GOT3 (cell line): ENCODE data around the gene TSPYL1.
A peak's percentile ranks its signal among the peaks of the same experiment; 100 is the strongest.
"Not testable (repeated sequence)": the region's sequence is repeated elsewhere in the genome, so short reads cannot be mapped to it uniquely, and the experiment has no call there.

ENCODE experiments used
- DNase-seq: peaks from one replicate; lab custom pipeline; 2025; ENCODE audit warnings: mixed read lengths; lab: John Stamatoyannopoulos, UW

Gene TSPYL1

DNA sequence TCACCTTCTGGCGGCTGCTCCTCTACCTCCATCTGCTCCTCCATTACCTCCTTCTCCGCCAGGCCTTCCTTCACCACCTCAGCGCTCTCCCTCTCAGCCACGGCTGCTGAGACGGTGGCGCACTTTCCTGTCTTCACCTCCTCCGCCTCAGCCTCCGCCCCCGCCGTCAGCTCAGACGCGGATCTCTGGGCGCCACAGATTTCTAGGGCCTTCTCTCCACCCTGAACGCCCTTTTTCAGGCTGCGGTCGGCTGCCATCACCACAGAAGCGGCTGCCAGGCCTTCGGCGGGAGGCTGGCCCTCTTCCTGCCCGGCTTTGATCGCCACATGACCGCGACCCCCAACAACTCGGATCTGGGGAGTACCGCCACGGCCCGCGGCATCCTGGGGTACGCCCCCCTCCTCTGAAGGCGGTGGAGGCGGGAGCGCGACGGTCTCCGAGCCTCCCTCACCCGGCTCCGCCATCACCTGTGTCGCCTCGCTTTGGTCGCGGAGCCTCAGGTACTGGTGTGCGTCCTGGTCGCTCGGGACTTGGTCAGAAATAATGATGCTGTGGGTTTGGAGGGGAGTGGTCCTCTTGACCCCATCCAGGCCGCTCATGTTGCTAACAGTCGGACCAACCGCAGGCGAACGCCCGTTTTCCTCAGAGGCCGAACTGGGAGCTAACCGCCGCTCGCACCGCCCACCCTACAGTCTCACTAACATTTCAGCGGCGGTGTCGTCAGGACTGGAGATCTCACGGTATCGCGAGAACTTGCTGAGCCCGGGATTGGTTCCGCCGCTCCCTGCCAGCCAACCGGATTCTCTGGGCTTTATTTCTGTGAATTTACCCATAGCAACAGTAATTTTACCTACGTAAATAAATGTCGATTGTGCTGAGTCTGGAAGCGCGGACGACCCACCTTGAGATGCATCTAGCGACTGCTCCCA, at the start of gene TSPYL1:
Gene TSPYL1, minus strand, starts transcription at position 699 of the 929 bp plus-strand sequence. Its CDS starts 100 bp downstream, at position 599.
- peak; percentile 79 for DNase-seq

DNA sequence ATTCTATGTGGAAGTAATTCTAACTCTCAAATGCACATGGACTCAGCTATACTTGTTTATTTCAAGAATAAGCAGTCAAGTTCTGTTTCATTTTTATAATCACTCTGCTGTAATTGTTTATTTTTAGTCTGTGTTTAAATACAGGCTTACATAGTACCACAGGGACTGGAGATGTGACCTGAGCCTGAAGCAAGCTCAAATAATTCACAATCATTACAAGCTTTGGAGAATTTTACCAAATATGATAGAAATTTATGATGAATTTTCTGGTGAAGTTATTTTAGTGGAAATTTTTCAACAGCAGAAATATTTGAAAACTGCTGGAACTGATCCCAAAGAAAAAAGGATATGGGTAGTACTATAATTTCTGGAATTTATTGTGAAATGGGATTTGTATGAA, 49.4 kb upstream of the TSPYL1 start:
- no peak for DNase-seq

DNA sequence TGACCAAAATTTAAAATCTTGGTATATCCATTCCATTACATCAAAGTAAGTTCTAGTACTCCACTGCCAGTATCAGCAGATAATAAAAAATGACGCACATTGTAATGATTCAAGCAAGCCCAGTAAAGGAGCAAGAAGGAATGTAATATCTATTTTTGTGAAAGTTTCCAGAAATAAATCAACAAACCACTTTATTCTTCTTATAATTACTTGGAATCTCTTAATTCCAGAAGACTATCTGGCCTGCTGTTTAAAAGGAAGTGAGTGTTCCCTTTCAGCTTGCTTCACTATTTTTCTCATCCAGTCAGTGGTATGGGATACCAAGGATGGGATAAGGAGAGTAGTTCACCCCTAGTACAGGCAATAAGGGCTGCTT, 48.8 kb upstream of the TSPYL1 start:
- no peak for DNase-seq

DNA sequence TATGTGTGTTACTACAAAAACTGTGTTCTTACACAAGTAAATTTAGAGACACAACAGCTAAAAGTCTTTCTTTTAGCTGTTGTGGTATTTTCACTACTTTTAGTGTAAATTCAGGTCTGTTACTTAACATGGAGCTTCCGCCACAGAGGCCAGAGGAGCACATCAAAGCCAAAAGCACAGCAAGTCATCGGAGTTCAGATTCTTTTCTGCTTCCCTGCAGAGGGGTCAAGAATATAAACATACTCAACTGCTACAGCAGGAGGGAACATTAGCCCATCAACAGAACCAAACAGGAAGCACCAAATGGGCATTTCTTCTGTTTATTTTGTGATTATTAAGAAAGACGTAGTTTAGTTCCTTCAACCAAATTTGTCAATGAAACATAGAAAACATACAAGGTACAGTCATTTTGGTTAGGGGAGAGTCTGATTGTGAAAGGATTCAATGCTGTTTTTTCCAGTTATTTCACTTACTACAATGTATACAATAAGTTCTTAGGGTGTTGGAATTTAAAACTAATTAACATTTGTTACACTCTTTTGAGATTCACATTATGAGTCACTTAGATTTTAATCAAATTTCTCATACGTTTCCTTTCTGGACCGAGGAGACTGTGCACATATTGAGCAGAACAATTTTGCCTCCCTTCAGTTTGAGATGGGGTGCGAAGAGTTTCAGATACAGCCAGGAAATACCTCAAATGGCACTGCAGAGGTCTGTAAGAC, 48.2 kb upstream of the TSPYL1 start:
- DNase-seq: no peak

DNA sequence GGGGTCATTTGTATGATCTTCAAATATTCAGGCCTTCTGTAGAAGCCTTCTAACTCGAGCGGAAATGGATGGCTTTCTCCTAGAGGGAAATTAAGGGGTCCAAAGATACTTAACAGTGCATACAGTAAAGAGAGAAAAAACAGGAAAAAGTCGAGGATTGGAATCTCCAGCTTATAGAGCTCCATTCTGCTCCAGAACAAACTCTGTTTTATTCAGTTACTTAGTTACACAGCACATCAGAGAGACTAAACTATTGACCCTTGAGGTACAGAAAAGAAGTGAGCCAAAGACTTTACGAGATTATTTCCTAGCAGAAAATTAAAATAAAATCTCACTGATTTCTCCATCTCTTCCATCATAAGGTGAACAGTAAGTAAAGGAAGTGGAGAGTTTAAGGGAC, 47.3 kb upstream of the TSPYL1 start:
- DNase-seq: no peak

DNA sequence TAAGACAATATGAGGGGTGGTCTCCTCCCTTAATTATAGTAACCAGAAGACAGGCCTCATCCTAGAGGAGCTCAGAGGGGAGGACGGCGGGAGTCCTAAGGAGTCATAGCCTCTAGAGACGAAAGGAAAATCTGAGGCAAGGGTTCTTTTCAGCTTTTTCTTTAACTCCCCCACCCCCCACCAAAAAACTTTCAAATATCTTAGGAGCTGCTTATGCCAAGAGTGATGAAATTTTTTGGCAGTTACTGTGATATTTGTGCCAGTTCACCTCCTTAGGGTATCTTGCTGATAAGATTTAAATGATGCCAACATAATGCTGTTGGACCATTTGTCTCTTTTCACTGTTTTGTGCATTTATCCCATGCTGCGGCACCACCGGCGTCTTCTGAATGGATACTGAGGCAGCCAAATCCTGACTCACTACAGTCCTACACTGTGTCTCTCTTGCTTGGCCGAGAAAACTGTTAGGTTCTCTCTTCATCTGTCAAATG, 46.5 kb upstream of the TSPYL1 start:
- no peak for DNase-seq

DNA sequence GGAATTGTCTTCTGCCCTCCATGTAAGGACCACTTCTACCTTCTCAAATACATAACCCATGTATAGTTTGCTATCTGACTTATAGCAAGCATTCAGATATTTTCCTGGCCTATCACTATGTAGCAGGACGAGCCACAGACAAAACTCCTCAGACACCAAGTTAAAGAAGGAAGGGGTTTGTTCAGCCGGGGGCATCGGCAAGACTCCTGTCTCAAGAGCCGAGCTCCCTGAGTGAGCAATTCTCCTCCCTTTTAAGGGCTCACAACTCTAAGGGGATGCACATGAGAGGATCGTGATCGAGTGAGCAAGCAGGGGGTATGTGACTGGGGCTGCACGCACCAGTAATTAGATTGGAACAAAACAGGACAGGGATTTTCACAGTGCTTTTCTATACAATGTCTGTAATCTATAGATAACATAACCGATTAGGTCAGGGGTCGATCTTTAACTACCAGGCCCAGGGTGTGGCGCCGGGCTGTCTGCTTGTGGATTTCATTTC, 46.0 kb upstream of the TSPYL1 start:
- DNase-seq: not testable (repeated sequence)

DNA sequence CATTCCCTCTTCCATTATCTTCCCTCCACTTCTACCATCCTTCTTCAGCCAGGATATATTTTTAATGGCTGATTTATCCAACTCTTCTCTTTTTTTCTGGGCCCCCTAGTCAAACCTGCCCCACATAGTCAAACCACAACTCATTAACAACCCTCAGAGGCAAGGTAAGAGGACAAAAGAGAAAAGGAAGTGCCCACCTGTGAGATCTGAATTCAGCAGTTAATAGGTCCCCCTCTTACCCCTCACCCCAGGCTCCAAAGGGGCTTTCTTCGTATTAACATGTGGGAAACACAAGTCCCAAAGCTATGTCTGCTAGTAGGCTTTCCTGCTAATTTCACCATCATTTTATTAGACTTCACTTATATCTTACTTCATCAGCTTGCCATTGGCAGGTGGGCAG, 44.1 kb upstream of the TSPYL1 start:
- DNase-seq: no peak

DNA sequence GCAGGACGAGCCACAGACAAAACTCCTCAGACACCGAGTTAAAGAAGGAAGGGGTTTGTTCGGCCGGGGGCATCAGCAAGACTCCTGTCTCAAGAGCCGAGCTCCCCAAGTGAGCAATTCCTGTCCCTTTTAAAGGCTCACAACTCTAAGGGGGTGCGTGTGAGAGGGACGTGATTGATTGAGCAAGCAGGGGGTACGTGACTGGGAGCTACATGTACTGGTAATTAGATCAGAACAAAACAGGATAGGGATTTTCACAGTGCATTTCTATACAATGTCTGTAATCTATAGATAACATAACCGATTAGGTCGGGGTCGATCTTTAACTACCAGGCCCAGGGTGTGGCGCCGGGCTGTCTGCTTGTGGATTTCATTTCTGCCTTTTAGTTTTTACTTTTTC, 42.2 kb upstream of the TSPYL1 start:
- DNase-seq: not testable (repeated sequence)

DNA sequence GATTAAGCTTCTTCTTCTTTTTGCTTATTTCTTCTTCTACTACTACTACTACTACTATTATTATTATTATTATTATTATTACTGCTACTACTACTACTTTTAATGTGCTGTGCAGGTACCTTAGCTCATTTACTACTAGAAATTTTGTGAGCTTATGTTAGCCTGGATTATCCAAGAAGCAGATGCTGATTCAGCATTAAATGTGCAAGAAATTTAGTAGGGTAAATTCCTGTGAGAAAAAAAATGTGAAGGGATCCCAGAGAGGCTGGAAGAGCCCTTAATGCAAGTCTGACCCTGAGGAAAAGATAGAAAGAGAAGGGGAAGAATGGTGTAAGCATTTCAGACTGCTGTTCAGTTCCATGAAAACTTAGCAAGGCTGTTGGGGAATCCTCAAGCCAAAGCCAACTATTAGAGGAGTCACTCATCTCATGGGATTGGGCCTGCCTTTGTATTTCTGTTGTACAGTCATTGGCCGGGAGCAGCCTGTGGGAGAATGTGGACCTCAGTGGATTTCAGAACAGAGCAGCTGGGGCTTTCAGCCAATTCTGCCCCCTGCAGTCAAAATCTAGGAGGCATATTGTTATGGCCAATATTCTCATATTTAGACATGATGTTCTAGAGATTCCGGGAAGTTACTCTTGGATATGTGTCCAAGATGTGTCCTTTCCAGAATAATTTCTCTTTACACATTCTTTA, 37.2 kb upstream of the TSPYL1 start:
- no peak for DNase-seq

DNA sequence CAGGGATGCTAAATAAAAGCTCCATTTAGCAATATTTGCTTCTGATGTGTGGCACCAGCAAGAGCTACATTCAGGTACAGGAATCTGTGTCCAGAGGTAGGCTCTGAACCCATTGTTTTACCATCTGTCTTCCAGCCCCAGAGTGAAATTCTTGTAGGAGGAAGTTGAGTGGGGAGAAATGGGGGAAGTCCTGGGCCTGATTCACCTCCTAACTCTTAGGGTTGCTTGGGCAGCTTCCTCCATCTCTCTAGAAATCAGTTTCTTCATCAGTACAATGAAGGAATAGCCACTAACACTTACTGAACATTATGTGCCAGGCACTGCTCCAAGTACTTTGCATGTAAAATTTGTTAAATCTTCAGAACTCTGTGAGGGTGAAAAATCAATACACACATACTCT, 35.1 kb upstream of the TSPYL1 start:
- DNase-seq: no peak

DNA sequence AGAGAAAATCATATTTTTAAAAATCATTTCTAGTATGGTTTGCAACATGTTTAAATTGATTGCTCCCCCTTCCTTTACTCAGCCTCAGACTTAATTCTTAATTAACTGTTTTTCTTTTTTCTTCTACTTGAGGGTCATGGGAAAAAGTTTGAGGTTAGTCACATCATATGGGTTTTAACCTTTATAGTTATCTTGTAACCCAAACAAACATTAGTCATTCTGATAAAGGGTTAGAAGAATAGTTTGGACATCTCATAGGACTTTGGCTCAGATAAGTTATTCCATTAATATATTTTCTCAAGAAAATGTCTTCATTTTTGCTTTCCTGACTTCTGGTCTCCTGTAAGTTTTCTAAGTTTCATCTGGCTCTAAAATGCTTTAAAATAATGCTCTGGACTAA, 34.5 kb upstream of the TSPYL1 start:
- DNase-seq: no peak

DNA sequence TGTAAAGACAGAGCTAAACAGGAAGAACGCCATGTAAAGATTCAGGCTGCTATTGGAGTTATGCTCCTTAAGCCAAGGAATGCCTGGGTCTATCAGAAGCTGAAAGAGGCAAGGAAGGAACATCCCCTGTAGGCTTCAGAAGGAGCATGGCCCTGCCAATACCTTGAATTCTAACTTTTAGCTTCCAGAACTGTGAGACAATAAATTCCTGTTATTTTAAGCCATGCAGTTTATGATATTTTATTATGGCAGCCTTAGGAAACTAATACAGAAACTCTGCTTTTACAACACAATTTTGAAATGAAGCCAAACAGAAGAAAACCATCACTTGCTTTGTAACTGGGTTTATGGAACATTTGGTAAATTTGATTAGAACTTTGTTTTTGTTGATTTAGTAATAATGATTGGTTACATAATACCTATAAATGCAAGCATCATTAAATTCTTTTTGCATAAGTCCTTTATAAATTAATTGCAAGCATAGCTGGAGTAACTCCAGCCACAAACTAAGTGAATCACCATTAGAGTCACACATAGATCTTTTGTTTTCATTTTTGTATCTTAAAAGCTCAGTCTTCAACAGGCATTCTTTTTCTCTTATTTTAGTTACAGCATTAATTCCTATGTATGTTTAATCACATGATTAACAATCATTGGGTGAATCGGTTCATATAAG, 33.5 kb upstream of the TSPYL1 start:
- DNase-seq: no peak

DNA sequence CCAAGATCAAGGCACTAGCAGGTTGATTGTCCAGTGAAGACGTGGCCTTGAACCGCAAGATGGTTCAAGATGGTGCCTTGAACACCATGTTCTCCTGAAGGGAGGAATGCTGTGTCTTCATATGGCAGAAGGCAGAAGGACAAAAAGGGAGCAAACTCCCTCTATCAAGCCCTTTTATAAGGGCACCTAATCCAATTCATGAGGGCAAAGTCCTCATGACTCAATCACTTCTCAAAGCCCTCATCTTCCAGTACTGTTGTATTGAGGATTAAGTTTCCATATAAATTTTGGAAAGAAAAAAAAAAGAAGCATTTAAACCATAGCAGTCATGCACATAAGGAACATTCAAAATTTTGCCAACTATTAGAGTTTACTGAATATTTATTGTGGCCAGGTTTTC, 29.9 kb upstream of the TSPYL1 start:
- no peak for DNase-seq

DNA sequence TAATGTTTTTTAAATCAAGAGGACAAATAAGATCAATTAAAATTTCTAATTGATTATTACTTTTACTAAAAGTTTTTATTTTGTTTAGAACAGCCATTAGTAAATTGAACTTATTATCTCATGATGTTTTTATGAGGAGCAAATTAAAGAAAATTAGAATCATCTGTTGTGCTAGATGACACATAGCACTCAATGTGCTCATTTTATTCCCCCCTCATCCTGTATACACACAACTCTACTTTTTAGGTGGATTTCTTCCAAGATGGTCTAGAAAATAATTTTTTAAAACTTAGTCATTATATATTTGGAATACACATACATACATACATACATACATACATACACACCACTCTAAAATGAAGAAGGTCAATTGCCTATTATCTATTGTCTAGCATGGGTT, 29.3 kb upstream of the TSPYL1 start:
- no peak for DNase-seq

DNA sequence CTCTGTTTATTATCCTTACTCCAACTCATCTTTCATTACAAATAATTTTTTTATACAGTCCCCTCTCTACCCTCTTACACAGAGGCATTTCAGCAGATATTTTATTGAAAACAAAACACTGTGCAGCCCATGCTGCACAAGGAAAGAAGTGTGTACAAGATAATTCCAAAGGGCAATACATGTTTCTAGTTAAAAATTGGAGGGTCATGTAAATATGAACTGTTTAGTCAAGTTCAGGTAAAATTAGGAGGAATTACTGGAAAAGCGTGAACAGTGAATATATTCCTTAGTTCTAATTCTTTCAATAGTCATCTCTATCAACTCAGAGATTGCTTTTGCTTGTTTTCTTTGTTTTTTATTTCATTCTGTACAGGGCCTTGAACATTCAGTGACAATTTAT, 27.9 kb upstream of the TSPYL1 start:
- DNase-seq: no peak

DNA sequence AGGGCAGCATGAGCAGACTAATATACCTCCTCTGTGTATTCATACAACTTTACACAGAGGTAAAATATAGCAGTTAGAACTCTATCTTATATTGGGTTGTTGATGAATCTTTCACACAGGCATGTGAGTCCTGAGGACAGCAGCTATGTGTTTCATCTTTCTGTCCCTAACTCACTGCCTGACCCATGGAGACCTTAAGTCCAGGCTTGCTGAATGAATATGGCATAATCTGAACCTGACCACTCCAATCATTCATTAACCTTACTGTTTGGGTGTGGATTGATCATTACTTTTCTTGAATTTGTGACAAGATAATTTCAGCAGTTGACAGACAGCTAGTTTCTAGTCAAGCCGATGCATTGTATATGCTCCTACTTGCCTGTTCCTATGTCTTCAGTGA, 27.3 kb upstream of the TSPYL1 start:
- DNase-seq: no peak

DNA sequence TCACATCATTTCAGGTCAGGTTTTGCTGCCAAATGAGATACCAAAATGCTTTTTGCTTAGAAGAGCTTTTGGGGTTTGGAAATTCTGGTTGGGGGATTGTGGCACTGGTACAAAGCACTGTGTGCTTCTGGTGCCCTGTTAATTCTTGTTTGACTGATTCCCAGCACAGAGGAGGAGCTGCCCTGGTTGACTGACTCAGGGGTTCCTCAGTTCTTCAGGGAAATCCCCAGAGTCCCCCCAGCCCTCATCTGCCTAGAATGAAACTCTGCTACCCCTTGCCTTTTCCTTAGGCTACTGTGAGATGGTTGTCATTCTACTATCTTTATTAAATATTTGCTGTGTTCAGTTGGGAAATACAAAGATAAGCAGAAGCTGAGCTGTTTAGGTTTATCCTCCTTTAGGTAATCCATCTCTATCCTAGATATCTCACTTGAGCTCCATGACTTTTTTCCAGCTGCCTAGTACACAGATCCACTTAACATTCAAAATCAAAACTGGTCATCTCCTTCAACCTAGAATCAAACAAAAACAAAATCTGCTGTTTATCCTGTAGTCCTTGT, 24.9 kb upstream of the TSPYL1 start:
- no peak for DNase-seq

DNA sequence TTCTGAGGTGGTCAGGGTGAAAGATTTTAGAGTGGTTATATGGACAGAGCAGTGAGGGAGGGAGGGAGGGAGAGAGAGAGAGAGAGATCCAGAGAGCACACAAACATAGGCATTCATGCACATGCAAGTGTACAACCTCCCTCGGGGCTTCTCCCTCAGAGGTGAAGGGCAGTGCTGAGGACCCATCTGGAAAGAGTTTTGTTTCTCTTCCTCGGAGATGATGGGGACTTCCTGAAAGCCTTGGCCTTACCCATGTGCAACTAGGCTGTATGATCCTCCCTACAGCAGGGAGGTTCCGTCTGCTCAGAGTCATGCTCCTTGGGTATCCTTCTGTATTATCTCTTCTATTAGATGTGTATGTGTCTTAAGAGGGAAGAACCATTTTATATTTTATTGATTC, 21.4 kb upstream of the TSPYL1 start:
- no peak for DNase-seq

DNA sequence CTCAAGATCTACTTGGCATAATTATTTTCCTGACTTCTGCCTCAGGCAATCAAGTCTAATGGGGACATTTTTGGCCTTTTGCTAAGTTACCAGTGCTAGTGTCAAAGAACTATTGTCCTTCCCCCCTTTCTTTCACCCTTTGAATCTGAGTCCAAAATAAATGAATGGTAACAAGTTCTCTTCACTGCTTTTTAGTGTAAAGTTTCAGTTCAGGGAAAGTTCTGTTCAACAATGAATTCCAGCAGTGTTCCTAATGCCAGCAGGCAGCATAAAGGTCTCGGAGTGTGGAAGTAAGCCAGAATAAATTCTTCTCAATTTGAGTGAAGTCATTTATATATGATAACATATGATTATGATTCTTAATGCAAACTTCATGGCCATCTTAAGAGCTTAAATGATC, 20.8 kb upstream of the TSPYL1 start:
- no peak for DNase-seq

DNA sequence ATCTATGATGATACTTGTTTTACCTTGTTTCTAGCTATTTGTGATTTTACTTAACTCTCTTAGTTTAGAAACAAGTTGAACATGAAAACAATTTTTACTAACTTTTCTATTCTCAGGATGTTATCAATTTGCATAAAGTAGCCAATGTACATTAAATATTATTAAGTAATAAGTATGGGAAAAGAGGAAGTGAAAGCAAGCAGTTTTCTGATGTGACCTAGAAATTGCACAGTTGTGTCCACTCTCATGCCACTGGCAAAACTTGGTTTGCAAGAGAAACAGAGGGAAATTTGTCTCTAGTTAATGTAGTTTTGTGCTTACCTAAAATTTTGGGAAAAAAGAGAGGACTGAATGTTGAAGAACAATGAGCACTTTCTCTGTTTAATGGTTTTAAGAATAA, 19.2 kb upstream of the TSPYL1 start:
- no peak for DNase-seq
